GM19397 (cell line): ENCODE results near the gene TUB.

Experiments used
- ATAC-seq: cut with Tn5 transposase; IDR thresholded peaks from one replicate; pipeline ENCODE4 v1.9.1; 2021; ENCODE audit warnings: mild to moderate bottlenecking, moderate library complexity; ENCODE audit not compliant: unreplicated experiment

The TUB gene, protein sequence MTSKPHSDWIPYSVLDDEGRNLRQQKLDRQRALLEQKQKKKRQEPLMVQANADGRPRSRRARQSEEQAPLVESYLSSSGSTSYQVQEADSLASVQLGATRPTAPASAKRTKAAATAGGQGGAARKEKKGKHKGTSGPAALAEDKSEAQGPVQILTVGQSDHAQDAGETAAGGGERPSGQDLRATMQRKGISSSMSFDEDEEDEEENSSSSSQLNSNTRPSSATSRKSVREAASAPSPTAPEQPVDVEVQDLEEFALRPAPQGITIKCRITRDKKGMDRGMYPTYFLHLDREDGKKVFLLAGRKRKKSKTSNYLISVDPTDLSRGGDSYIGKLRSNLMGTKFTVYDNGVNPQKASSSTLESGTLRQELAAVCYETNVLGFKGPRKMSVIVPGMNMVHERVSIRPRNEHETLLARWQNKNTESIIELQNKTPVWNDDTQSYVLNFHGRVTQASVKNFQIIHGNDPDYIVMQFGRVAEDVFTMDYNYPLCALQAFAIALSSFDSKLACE

DNA sequence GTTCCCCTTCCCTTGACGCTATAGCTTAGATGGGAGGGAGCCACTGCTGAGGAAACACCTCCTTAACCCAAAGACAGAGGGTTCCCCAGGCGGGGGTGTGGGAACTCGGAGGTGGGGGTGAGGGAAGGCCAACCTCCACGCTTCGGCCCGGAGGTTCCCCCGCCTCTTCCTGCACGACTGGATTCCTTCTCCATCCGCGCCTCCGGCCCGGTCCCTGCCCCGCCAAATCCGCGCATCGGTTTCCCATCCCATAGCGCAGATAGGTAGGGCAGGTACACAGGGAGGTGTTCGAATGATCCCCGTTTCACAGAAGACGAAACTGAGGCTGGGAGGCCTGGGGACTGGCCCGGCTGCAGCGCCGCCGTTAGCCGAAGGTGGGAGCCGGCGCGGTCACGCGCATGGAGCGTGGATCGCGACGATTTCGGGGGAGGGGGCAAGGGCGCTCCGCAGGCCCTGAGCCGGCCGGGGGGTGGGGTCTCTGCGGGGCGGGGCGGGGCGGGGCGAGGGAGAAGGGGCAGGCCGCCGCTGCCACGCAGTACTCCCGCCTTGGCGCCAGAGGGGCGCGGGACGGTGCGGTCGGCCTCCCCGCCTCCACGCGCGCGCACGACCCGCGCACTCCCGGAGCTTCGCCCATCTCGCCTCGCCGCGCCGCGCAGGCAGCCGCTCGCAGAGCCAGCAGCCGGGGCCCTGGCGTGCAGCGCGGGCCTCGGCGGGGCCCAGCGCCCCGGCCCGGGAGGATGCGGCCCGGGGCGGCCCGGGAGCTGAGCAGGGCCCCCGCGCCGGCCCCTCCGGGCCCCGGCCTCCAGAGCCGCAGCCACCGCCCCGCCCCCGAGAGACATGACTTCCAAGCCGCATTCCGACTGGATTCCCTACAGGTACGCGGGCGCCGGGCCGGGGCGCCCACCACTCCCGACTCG is at the start of gene TUB:
Gene TUB (plus strand): TSS at position 538 of the 917 bp plus-strand sequence. CDS start 300 bp downstream, at position 838.
- ATAC-seq = no peak

DNA sequence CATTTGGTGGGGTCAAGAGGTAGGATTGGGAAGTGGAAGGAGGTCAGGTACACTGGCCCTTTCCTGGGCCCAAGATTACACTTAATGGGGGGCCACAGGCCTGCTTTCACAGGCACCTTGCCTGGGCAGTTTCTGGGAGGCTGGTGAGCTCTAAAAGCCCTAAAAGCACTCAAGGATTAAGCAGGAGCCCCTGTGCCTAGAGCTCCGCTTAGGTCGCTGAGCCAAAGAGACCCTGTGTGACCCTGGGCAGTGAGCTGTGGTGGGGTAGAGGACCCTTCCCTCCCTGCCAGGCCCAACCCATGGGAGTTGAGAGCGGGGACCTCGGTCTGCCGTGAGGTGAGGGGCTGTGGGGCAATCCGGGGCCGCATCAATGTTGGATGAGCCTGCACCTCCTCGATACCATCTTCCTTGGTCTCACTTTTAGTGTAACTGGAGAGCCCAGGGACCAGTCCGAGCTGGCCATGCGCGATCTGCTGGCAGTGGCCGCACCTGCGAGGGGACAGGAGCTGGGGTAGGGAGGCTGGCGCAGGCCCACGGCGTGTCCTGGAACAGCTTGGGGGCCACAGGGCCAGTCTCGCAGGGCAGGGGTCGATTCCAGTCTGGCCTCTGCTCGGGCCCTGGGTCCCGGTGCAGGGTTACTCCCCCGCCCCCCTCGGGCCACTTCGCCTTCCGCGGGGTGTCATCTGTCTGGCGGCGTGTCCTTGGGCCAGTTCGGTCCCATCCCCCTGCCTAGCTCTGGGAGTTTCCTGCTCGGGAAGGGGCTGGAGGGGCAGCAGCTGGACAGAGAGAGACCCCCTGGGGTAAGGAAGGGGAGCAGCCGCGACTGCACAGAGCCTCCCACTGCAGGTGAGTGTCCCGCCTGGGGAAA is 49.5 kb upstream of the TUB start:
- ATAC-seq = no peak

DNA sequence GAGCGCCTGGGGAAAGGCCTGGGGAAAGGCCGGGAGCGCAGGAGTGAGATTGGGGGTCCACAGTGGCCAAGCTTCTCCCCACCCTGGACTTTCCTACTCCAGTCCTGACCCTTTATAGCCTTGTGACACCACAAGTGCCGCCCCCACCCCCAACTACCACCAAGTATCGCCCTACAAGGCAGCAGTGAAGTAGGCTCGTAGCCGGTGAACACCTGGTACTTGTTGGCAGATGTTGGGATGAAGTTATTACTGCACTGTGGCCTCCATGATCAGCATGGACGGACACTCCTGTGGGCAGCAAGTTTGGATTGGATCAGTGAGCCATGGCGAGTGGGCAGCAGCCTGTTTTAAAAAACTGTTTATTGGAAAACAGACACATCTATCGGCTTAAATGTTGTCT is 48.9 kb upstream of the TUB start:
- ATAC-seq = no peak

DNA sequence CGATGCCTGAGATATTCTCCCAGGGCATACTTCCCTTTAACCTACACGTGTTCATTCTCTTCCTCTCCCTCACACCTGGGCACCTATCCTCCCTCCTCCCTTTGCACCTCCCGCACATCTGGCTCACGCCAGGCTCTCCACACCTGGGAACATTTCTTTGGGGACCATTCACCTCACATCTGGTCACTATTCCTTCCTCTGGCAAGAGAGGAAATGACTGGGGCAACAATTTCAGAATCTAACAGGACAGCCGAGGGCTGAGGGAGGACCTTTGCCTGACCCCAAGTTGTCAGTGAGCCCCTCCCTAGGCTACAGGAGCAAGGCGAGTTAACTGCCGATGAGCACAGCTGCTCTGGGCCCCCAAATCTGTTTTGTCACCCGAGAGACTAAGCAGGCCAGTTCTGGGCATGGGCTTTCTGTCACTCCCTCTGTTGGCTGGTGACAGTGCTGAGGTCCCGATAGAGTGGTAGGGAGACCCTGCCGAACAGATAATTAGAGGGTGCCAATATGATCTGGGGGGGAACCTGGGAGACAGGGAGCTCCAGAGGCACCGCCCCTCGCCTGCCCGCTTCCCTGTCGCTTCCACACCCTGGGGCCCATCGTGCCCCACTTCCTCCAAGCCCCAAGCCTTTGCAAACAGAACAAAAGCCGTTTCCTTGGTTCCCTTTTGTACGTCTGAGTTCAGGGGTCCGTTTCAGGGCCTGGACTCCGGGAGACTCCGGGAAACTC is 48.3 kb upstream of the TUB start:
- no peak for ATAC-seq

DNA sequence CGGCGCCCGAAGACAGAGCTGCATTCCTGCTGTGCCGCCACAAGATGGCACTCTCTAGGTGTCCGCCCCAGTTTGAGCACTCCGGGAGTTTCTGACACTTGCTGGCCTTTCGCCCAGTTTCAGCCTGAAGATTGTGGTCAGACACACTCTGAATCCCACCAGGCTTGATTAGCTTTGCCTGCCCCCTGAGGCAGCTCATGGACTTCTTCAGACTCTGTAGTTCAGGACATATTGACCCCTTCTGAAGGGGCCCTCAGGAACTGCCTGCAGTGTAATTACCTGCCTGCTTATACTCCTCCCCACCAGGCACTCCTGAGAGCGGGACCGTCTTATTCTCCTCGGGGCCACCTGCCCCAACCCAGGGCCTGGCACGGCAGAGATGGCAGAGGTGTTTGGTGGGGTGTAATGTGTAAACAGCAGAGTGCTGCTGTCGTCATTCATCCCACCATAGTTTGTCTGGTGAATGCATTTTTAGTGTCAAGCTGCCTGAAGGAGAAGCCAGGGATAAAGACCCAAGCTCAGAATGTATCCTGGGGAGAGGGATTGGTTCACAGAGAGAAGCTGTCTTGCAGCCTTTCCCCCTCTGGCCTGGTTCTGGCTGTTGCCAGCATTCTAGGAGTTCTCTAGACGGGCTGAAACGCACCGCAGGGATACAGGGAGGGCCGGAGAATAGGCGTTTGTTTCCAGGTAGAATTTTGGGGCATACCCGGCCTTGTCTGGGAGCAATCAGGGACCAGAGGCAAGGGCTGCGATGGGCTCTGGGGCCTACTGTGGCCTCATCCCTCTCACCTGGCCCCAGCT is 47.5 kb upstream of the TUB start:
- peak; percentile 69 for ATAC-seq

DNA sequence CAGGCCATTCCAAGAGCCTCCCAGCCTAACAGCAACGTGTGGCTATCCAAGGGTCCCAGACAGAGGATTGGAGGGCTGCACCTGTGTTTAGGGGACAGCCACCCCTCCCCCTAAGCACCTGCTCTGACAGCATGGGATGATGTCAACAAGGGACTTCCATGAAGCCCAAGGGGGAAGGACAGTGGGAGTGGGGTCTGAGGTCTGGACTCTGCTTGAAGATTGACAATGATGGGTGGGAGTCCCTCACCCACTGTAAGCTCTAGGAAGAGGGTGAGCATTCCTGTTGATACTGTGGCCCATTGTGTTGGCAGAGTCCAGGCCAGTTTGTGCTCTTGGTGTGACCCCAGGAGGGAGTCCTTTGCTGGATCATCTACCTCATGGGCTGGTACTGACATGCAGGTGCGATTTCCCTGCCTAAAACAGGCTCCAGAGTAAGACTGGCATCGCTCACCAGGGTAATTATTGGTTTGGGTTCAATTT is 46.9 kb upstream of the TUB start:
- ATAC-seq = no peak

DNA sequence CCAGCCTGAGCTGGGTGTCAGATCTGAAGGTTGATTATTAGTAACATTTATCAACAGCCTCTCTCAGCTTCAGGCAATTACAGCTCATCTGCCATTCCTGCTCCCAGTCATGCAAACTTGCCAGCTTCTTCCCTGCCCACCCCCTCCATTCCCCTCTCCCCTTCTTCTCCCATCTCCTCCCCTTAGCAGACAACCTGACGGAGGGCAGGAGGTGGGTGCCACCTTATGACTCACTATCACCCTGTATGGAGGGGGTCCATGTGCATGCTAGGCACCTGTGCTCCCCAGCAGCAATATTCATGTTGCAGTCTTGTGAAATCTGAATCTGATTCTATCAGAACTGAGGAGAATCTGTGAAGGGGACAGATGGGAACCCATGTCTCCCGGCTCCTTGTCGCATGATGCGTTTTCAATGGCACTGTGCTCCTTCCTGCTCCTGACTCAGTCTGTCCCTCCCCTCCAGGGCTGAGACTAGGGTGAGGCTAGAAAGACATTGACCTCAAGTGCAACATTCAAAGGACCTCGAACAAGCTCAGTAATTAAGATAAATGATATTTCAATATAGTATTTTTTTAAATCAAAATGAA is 46.3 kb upstream of the TUB start:
- no peak for ATAC-seq

DNA sequence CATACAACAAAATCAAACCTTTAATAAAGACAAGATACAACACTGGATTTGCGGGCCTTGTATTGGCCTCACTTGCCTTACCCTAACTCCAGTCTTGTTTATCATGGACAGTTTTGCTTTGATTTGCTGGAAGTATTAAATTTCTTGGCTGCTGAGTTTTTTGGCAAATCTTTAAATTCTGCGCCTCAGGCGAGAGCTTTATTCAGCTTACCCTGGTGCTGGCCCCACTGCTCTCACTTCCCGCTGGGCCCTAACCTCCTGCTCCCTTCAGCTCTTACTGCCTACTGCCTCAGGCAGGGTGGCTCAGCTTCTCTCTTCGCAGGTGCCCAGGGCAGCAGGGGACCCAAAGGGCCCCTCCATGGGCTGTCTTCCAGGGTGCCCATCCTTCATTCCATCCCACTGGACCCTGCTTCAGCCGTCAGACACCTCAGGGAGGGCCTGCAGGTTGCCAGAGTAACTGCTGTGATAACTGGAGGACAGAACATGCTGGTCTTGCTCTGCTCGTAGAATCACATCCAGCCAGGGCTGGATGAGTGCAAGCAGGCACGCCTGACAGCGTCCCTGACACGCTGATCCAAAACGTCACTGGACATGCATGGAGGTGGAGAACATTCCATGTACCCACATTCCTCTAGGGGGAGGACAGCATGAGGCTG is 45.7 kb upstream of the TUB start:
- no peak for ATAC-seq

DNA sequence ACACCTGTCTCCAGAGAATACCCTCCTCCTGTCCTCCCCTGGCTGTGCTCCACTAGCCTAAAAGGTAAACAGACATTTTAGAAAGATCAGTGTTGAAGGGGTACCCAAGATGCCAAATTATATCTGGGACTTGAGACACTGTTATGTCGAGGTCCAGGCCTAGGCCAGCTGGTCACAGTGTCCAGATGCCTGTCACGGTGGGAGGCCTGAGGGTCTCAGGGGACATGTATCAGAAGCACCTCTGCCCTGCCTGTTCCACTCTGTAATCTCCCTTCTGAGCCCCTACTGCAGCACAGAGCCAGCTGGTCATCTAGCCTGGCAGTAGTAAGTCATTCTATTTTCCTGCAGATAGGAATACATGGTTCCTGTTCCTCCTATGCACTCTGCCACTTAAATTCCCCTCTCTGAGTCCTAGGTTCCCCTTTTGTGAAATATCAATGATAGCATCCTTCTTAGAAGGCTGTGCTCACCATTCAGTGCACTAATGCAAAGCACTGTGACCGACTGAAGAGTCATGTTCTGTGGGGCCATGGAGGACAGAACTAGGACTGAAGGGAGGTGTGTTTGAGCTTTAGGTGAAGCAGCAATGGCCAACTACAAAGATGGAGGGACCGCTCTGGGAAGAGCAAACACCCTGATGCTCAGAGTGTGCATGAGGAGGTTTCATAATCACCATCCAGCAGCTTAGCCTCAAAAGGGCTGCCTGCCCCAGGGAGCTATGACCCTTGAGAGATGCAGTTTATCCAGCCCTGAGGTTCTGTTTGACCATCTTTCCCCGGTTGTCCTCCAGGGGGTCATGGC is 44.8 kb upstream of the TUB start:
- no peak for ATAC-seq

DNA sequence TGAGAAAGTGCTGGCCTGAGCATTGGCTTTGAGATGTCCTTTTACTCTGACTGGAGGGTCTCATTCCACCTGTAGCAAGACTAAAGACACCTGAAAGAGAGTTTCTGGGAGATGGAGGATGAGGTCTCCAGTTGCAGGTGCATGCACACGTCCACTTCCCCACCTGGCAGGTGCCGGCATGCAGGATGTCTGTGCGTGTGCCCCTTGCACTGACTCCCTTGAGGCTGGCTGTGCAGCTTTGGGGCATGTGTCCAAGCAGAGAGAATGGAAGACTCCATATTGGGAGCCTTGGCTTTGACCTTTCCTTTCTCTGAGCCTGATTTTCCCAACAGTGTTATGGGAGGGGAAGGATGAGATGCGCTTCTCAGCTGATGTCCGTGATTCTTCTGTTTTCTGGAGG is 44.0 kb upstream of the TUB start:
- no peak for ATAC-seq

DNA sequence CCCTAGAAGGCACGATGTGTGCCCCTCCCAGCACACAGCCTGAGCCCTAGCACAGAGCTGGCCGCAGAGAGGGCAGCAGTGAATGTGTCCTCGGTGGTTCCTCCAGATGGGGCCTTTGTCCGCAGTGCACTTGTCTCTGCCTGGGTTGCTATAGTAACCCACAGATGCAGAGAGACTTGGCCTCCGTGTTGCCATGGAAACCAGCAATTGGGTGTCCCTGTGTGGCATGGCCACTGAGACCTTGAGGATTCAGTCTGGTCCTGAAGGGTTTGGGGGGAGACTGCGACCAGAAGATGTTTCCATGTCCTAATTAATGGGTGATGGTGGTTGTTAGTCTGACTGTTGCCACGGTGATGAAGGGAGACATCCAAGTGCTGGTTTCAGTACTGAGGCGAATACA is 42.6 kb upstream of the TUB start:
- ATAC-seq = no peak

DNA sequence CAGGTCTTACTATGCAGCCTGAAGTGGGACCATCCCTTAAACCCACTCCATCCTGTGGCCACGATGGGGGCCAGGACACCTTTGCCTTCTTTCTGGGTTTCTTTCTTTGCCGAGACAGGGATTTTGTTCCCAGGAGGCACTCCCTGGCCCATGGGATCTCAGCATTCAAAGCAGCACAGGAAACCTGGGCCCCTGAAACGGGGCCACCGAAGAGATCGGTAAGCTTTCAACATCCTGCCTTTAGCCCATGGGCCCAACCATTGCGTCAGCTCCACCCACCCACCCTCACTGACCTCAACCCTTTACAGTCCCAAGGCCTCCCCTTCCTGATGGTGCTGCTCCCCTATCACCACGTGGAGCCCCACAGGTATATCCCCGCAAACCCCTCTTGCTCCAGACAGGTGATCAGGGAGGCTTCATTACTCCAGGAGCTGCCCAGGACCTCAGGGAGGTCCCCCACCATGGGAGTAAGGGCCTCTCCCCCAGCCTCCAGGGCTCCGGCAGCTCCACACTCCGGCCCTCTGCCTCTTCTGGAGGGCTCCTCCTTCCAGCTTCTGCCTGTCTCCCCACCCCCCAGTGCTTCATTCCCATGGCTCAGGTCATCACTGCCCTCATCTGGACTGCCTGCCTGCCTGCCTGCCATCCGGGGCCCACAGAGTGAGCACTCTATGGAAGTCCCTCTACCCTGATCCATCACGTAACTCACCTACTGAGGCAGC is 42.0 kb upstream of the TUB start:
- no peak for ATAC-seq

DNA sequence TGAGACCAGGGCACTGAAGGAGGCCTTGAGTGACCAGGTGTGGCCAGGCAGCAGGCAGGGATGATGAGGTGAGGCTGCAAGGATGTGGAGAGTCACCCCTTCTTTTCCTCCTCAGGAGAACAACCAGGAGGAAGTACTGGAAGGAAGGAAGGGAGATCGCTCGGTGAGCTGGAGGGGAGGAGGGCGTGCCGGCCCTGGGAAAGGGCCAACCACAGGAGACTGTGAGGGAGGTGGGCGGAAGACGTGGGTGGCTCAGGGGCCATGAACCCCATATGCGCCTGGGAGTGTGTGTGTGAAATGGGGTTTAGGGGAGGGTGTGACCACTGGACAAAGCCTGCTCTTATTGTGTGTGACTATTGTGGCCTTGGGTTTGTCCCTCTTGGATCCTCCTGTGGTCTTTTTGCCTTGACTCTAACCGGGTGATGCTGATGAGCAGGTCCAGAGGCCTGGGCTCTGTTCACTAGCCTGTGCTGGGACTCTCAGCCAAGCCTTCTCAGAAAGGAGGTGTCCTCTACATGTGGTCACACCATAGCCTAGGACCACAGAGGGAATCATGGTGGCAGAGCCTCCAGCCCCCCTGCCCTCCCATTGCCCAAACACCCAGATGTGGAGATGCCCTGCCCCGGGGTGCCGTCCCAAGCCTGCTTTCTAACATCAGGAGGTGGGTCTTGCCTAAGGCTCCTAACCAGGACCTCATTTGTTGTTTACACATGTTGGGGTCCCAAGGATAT is 41.3 kb upstream of the TUB start:
- ATAC-seq = no peak

DNA sequence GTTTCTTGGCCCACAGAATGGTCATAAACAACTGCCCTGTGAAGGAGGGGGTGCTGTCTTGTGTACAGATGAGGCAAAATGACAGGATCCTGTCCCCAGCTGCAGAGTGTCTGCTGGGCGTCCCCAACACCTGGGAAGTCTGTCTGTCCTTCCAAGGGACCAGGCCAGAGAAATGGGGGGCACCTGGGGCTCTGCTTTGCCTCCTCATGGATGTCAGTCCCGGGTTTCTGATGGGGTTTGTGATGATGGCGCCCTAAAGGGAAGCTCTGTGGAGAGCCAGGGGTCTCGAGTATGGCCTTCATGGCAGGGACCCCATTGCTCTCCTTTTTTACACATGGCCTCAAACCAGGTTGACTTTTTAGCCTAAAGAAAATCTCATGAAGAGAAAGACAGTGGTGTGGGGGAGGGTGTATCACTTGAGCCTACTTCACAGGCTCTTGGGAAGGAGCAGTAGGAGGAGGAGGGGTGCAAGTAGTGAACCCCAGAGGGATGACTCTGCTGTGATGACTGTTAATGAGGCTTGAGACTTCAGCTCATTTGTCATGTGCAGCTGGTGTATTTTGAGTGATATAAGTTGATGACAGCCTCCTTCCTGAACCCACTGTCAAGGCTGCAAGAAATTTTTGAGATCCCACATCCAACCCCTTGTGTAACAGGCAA is 40.6 kb upstream of the TUB start:
- no peak for ATAC-seq

DNA sequence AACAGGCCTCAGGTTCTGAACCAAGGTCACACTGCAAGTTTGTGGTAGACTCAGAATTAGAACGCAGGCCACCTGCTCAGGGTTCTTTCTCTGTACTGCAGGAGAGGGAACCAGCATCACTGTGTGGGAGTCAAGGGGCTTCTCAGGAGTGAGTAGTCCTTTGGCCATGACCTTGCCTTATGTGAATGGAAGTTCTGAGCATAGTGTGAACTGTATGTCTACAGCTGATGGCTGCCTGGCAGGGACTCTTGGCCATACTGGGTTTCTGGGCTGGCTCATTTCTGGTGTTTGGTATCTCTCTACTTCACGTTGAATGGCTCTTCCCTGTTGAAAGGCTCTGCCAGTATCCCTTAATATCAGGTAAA is 40.1 kb upstream of the TUB start:
- no peak for ATAC-seq

DNA sequence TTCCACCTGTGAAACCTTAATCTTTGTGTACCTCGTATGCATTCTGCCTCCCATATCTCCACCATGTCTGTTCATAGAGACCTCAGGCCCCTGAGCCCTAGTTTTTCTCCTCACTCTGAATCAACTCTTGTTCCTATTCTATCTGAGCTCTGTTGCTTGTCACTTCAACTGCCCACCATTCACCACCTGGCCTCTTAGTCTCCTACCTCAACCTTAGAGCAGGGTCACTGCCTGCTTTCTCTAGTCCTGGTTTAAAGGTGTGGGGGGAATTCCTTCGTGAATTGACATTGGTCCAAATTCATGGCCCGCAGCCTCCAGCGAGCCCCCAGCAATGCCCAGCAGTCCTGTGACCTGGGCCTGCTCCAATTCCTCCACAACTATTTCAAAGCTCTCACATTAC is 39.4 kb upstream of the TUB start:
- ATAC-seq = no peak
